Measurements from ENCODE around the gene GPR158.

GPR158 gene

DNA sequence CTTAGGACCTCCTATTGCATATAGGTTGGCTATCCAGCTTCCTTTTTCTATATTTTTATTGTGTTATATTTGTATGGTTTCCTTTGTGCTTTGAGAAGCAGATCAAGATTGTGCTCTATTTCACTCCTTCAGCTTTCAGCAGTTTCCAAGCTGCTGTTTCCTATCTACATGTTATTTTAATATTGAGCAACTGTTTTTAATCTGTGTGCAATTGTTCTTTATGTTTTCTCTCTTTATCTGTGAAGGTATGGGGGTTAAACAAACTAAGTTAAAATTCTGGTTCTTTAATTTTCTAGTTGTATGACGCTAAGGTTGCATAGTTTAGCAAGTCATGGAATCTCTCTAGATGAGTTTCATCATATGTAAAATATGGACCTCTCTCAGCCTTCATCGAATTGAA, 251.0 kb downstream of the GPR158 start:
- H3K27me3 ChIP-seq (ENCODE audit: insufficient read depth, low read length, poor library complexity, severe bottlenecking) = no peaks in the 10 kb centered on the region
- H3K9ac ChIP-seq (ENCODE audit: low read depth, low read length, poor library complexity, severe bottlenecking) = no peak overlapping the region
- no peaks in the 10 kb centered on the region for H3F3A ChIP-seq (ENCODE audit: low read depth)
- H2AFZ ChIP-seq (ENCODE audit: low read length) = no peak overlapping the region
- no peak overlapping the region for H3K4me3 ChIP-seq (ENCODE audit: low read length, poor library complexity, severe bottlenecking)
- H4K20me1 ChIP-seq (ENCODE audit: insufficient read depth, low read length, poor library complexity, severe bottlenecking) = no peaks in the 10 kb centered on the region
- H3K79me2 ChIP-seq (ENCODE audit: insufficient read depth, low read length) = no peaks in the 10 kb centered on the region
- H3K36me3 ChIP-seq (ENCODE audit: insufficient read depth, low read length) = no peaks in the 10 kb centered on the region
- H3K4me2 ChIP-seq (ENCODE audit: low read depth, low read length, poor library complexity, severe bottlenecking) = no peak overlapping the region
- TF ChIP-seq, protein P1, sequence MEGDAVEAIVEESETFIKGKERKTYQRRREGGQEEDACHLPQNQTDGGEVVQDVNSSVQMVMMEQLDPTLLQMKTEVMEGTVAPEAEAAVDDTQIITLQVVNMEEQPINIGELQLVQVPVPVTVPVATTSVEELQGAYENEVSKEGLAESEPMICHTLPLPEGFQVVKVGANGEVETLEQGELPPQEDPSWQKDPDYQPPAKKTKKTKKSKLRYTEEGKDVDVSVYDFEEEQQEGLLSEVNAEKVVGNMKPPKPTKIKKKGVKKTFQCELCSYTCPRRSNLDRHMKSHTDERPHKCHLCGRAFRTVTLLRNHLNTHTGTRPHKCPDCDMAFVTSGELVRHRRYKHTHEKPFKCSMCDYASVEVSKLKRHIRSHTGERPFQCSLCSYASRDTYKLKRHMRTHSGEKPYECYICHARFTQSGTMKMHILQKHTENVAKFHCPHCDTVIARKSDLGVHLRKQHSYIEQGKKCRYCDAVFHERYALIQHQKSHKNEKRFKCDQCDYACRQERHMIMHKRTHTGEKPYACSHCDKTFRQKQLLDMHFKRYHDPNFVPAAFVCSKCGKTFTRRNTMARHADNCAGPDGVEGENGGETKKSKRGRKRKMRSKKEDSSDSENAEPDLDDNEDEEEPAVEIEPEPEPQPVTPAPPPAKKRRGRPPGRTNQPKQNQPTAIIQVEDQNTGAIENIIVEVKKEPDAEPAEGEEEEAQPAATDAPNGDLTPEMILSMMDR (conservative IDR thresholded peaks at IDR 0.05; ENCODE audit: low read length) = no peak
- TF ChIP-seq EZH2phosphoT487 (IDR thresholded peaks at IDR 0.05; ENCODE audit: borderline replicate concordance) = no peak
- no peaks in the 10 kb centered on the region for H3K9me2 ChIP-seq (replicated peaks; ENCODE audit: low read depth, low read length)
- no peaks in the 10 kb centered on the region for H3K4me1 ChIP-seq (ENCODE audit: insufficient read depth, low read length, poor library complexity, severe bottlenecking)
- no peaks in the 10 kb centered on the region for H3K9me3 ChIP-seq (ENCODE audit: insufficient read depth, low read depth, low read length)

DNA sequence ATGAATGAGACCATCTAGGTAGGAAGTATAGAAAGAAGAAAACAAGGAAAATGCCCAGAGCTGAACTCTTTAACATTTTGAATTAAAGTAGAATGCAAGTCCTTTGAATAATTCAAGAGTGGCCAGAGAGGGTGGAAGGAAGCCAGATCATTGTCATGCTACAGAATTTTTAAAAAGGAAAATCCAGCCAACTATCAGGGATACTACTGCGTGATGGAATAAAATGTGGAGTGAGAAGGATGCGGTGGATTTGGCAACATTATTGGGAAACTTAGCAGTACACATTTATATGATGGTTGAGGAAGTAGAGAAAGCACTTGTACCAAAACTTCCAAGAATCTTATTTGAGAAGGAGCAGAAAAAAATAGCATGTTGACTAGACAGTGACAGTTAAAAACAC, 261.6 kb downstream of the GPR158 start:
- no peaks in the 10 kb centered on the region for H3K9me2 ChIP-seq (replicated peaks; ENCODE audit: low read depth, low read length)
- 0 out of 2 replicates have a peak overlapping the region, but pooled peaks have one; percentile 25 for H2AFZ ChIP-seq (ENCODE audit: low read length)
- no peak overlapping the region for H3K4me2 ChIP-seq (ENCODE audit: low read depth, low read length, poor library complexity, severe bottlenecking)
- no peaks in the 10 kb centered on the region for H3K27me3 ChIP-seq (ENCODE audit: insufficient read depth, low read length, poor library complexity, severe bottlenecking)
- no peaks in the 10 kb centered on the region for H3F3A ChIP-seq (ENCODE audit: low read depth)
- no peaks in the 10 kb centered on the region for H3K36me3 ChIP-seq (ENCODE audit: insufficient read depth, low read length)
- no peaks in the 10 kb centered on the region for H3K9me3 ChIP-seq (ENCODE audit: insufficient read depth, low read depth, low read length)
- no peaks in the 10 kb centered on the region for H3K79me2 ChIP-seq (ENCODE audit: insufficient read depth, low read length)
- TF ChIP-seq, protein P1 (conservative IDR thresholded peaks at IDR 0.05; ENCODE audit: low read length) = no peak
- TF ChIP-seq EZH2phosphoT487 (IDR thresholded peaks at IDR 0.05; ENCODE audit: borderline replicate concordance) = no peak
- no peak overlapping the region for H3K4me3 ChIP-seq (ENCODE audit: low read length, poor library complexity, severe bottlenecking)
- no peak overlapping the region for H3K9ac ChIP-seq (ENCODE audit: low read depth, low read length, poor library complexity, severe bottlenecking)
- no peaks in the 10 kb centered on the region for H3K4me1 ChIP-seq (ENCODE audit: insufficient read depth, low read length, poor library complexity, severe bottlenecking)
- no peaks in the 10 kb centered on the region for H4K20me1 ChIP-seq (ENCODE audit: insufficient read depth, low read length, poor library complexity, severe bottlenecking)

DNA sequence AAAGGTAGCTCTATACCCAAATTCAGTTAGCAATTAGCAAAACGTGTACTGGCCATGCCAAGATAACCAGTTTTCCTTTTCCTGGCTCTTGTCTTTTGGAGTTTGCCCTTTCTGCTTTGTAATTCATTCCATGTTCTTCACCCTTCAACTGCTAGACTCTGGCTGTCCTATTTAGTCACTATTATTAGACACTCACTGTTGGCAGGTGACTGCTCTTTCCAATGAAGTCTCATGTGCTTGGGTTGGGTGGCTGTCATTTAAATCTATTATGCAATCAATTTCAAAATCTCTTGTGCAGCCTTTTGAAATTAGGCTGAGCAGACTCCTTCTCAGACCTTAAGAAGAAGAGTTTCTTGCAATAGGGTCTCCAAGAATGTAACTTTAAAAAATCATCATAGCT, 266.5 kb downstream of the GPR158 start:
- Histone ChIP-seq H3K9me2 (replicated peaks; ENCODE audit: low read depth, low read length) (no peaks in the 10 kb centered on the region), H3K4me3 (ENCODE audit: low read length, poor library complexity, severe bottlenecking) (no peak overlapping the region), H3K9ac (ENCODE audit: low read depth, low read length, poor library complexity, severe bottlenecking) (no peak overlapping the region), H3F3A (ENCODE audit: low read depth) (no peaks in the 10 kb centered on the region), H3K4me2 (ENCODE audit: low read depth, low read length, poor library complexity, severe bottlenecking) (no peak overlapping the region), H3K27me3 (ENCODE audit: insufficient read depth, low read length, poor library complexity, severe bottlenecking) (no peaks in the 10 kb centered on the region), H3K79me2 (ENCODE audit: insufficient read depth, low read length) (no peaks in the 10 kb centered on the region), H3K36me3 (ENCODE audit: insufficient read depth, low read length) (no peaks in the 10 kb centered on the region), H3K4me1 (ENCODE audit: insufficient read depth, low read length, poor library complexity, severe bottlenecking) (peaks cover 5% of the 10 kb centered on the region), H3K9me3 (ENCODE audit: insufficient read depth, low read depth, low read length) (no peaks in the 10 kb centered on the region), H4K20me1 (ENCODE audit: insufficient read depth, low read length, poor library complexity, severe bottlenecking) (no peaks in the 10 kb centered on the region), H2AFZ (ENCODE audit: low read length) (no peak overlapping the region)
- no peak for TF ChIP-seq EZH2phosphoT487 (IDR thresholded peaks at IDR 0.05; ENCODE audit: borderline replicate concordance)
- TF ChIP-seq, protein P1 (conservative IDR thresholded peaks at IDR 0.05; ENCODE audit: low read length) = no peak
